ENCODE results near the gene DEF6. TPM values are rescaled to one million over a fixed set of nuclear protein-coding genes. Genes with fewer than 3 reads are reported as not detected.

DEF6 gene
- total and polyA plus RNA-seq, 2 experiments from 2014 or later = 5.1 to 7.2 TPM

- peaks cover 16% of the 10 kb centered on the region for H3K4me1 ChIP-seq (ENCODE audit: insufficient read depth)
- H3K9me3 Mint-ChIP-seq = no peaks in the 10 kb centered on the region
- H3K27ac ChIP-seq (ENCODE audit: low read depth) = no peak overlapping the region
- H3K27me3 Mint-ChIP-seq (ENCODE audit: insufficient read depth, low read depth, poor library complexity) = peaks cover 26% of the 10 kb centered on the region
- peaks cover 22% of the 10 kb centered on the region for H3K27me3 ChIP-seq (ENCODE audit: insufficient read depth)
- no peaks in the 10 kb centered on the region for H3K79me2 ChIP-seq (replicated peaks; ENCODE audit: insufficient read depth)
- ATAC-seq (peak; percentile 58), DNase-seq (ENCODE audit: low spot score) (peak; percentile 45)
- no peak for TF ChIP-seq ZNF331 (CRISPR knock-in tag; IDR thresholded peaks at IDR 0.05; ENCODE audit: low read depth)
- TF ChIP-seq EZH2phosphoT487 (IDR thresholded peaks at IDR 0.05; ENCODE audit: unreplicated experiment) = no peak
- TF ChIP-seq ZNF462 (CRISPR knock-in tag; IDR thresholded peaks at IDR 0.05) = no peak
- TF ChIP-seq CREB1 (CRISPR knock-in tag; IDR thresholded peaks at IDR 0.05; ENCODE audit: low read depth) = no peak
- no peak for TF ChIP-seq NANOG (IDR thresholded peaks at IDR 0.05; ENCODE audit: borderline replicate concordance)
- no peak for TF ChIP-seq JUNB (IDR thresholded peaks at IDR 0.05; ENCODE audit: unreplicated experiment)
- no peak for TF ChIP-seq EZH2 (IDR thresholded peaks at IDR 0.05; ENCODE audit: low read depth, unreplicated experiment)
- no peak for TF ChIP-seq STAT1 (IDR thresholded peaks at IDR 0.05; ENCODE audit: unreplicated experiment)
- TF ChIP-seq REST (IDR thresholded peaks at IDR 0.05; ENCODE audit: unreplicated experiment) = no peak
- TF ChIP-seq ETS1 (IDR thresholded peaks at IDR 0.05) = no peak
- no peak for TF ChIP-seq POLR2AphosphoS5 (IDR thresholded peaks at IDR 0.05; ENCODE audit: low read depth)
- TF ChIP-seq ZNF114 (CRISPR knock-in tag; IDR thresholded peaks at IDR 0.05) = no peak
- TF ChIP-seq CTCF (conservative IDR thresholded peaks at IDR 0.05; ENCODE audit: low read depth in 2 of 2) = no peak
- peak overlapping the region; percentile 83 for H3K4me3 Mint-ChIP-seq
- H4K20me1 ChIP-seq (replicated peaks; ENCODE audit: insufficient read depth) = no peaks in the 10 kb centered on the region
- H3K27ac Mint-ChIP-seq = no peak overlapping the region
- H3K4me3 ChIP-seq = peak overlapping the region; percentile 68
- peaks cover 3% of the 10 kb centered on the region; the same call in 1 of the 3 replicates for H3K36me3 Mint-ChIP-seq (ENCODE audit: low read depth)
- H3K9me2 ChIP-seq (ENCODE audit: insufficient read depth) = no peaks in the 10 kb centered on the region
- H3K36me3 ChIP-seq (ENCODE audit: insufficient read depth) = no peaks in the 10 kb centered on the region
- H2AFZ ChIP-seq = peak overlapping the region; percentile 95
- 0 out of 2 replicates have a peak, but pooled peaks cover 3% of the 10 kb centered on the region for H3F3A ChIP-seq (replicated peaks; ENCODE audit: low read depth)
- H3K4me1 Mint-ChIP-seq = peaks cover 14% of the 10 kb centered on the region
- peak overlapping the region; percentile 87 for H3K4me2 ChIP-seq
Observed at GRCh38 chr6:35317483-35318195, 20.0 kb downstream of the DEF6 start.

Measured in GM23338 (cell line).